Measurements from ENCODE around the gene ZNF594.
A peak's percentile ranks its signal among the peaks of the same experiment; 100 is the strongest.
"Not testable (repeated sequence)": the region's sequence is repeated elsewhere in the genome, so short reads cannot be mapped to it uniquely, and the experiment has no call there.

ZNF594 gene

GRCh38 chr17:5198472-5198871, 6.8 kb upstream of the ZNF594 start:
- Histone ChIP-seq H3K27ac (ENCODE audit: low read length) (no peak overlapping the region), H3K36me3 (ENCODE audit: control insufficient read depth in 1 of 2, insufficient read depth in 2 of 2, low read length in 2 of 2) (no peaks in the 10 kb centered on the region), H3K4me3 (ENCODE audit: low read depth in 1 of 2, low read length in 2 of 2) (no peak overlapping the region)

GRCh38 chr17:5194346-5194745, 2.7 kb upstream of the ZNF594 start:
- Histone ChIP-seq H3K36me3 (ENCODE audit: control insufficient read depth in 1 of 2, insufficient read depth in 2 of 2, low read length in 2 of 2) (peaks cover 0 to 6% of the 10 kb centered on the region in 2 donors), H3K9me3 (ENCODE audit: control insufficient read depth in 1 of 2, low read length in 2 of 2) (peaks cover 0 to 8% of the 10 kb centered on the region in 2 donors), H3K4me1 (ENCODE audit: control insufficient read depth in 1 of 2, insufficient read depth in 2 of 2, low read length in 2 of 2) (peaks cover 0 to 20% of the 10 kb centered on the region in 2 donors)

More at GRCh38 chr17:5198472-5198871, 6.8 kb upstream of the ZNF594 start:
- Histone ChIP-seq H3K4me1 (ENCODE audit: control insufficient read depth in 1 of 2, insufficient read depth in 2 of 2, low read length in 2 of 2) (no peaks in the 10 kb centered on the region), H3K9me3 (ENCODE audit: control insufficient read depth in 1 of 2, low read length in 2 of 2) (no peaks in the 10 kb centered on the region), H3K27me3 (ENCODE audit: low read depth, low read length) (no peaks in the 10 kb centered on the region)

DNA sequence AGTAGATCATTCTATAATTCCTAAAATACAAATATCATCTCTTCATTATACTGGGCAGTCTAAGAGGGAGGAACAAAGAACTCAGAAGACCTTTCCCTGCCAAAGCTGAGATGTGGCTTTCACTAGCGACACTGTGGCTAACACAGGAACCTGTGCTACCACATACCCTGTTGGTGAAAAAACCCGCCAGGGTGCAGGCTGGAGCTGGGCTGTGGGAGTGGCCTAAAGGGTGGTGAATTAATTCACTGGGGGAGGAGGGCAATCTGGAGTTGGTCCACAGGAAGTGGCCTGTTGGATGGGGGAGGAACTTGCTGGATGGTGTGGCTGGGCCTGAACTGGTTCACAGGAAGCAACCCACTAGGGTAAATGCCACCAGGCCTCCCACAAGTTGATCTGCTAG, 7.4 kb downstream of the ZNF594 start:
- H3K27me3 ChIP-seq (ENCODE audit: low read depth, low read length) = no peaks in the 10 kb centered on the region
- peaks cover 0 to 42% of the 10 kb centered on the region in 2 donors for H3K36me3 ChIP-seq (ENCODE audit: control insufficient read depth in 1 of 2, insufficient read depth in 2 of 2, low read length in 2 of 2)
- peak overlapping the region; percentile 5 to 48 for H3K4me3 ChIP-seq (ENCODE audit: low read depth in 1 of 2, low read length in 2 of 2)
- no peaks in the 10 kb centered on the region for H3K4me1 ChIP-seq (ENCODE audit: control insufficient read depth in 1 of 2, insufficient read depth in 2 of 2, low read length in 2 of 2)
- no peak overlapping the region for H3K27ac ChIP-seq (ENCODE audit: low read length)
- H3K9me3 ChIP-seq (ENCODE audit: control insufficient read depth in 1 of 2, low read length in 2 of 2) = peaks cover 58 to 77% of the 10 kb centered on the region in 2 donors

More at GRCh38 chr17:5194346-5194745, 2.7 kb upstream of the ZNF594 start:
- H3K27me3 ChIP-seq (ENCODE audit: low read depth, low read length) = no peaks in the 10 kb centered on the region
- H3K4me3 ChIP-seq (ENCODE audit: low read depth in 1 of 2, low read length in 2 of 2) = no peak overlapping the region
- no peak overlapping the region for H3K27ac ChIP-seq (ENCODE audit: low read length)

GRCh38 chr17:5183410-5183793, 8.3 kb downstream of the ZNF594 start:
- Histone ChIP-seq H3K27ac (ENCODE audit: low read length) (no peak overlapping the region), H3K27me3 (ENCODE audit: low read depth, low read length) (no peaks in the 10 kb centered on the region), H3K36me3 (ENCODE audit: control insufficient read depth in 1 of 2, insufficient read depth in 2 of 2, low read length in 2 of 2) (peaks cover 0 to 45% of the 10 kb centered on the region in 2 donors), H3K4me1 (ENCODE audit: control insufficient read depth in 1 of 2, insufficient read depth in 2 of 2, low read length in 2 of 2) (no peaks in the 10 kb centered on the region), H3K9me3 (ENCODE audit: control insufficient read depth in 1 of 2, low read length in 2 of 2) (peaks cover 61 to 86% of the 10 kb centered on the region in 2 donors), H3K4me3 (ENCODE audit: low read depth in 1 of 2, low read length in 2 of 2) (peak overlapping the region in 1 of 2 donors; percentile 48)

- peaks cover 0 to 43% of the 10 kb centered on the region in 2 donors for H3K36me3 ChIP-seq (ENCODE audit: control insufficient read depth in 1 of 2, insufficient read depth in 2 of 2, low read length in 2 of 2)
- H3K27ac ChIP-seq (ENCODE audit: low read length) = no peak overlapping the region
- H3K27me3 ChIP-seq (ENCODE audit: low read depth, low read length) = no peaks in the 10 kb centered on the region
- H3K9me3 ChIP-seq (ENCODE audit: control insufficient read depth in 1 of 2, low read length in 2 of 2) = peaks cover 55 to 87% of the 10 kb centered on the region in 2 donors
- H3K4me1 ChIP-seq (ENCODE audit: control insufficient read depth in 1 of 2, insufficient read depth in 2 of 2, low read length in 2 of 2) = no peaks in the 10 kb centered on the region
- H3K4me3 ChIP-seq (ENCODE audit: low read depth in 1 of 2, low read length in 2 of 2) = peak overlapping the region; percentile 26 to 48
Observed at GRCh38 chr17:5182597-5183409, 8.9 kb downstream of the ZNF594 start.

DNA sequence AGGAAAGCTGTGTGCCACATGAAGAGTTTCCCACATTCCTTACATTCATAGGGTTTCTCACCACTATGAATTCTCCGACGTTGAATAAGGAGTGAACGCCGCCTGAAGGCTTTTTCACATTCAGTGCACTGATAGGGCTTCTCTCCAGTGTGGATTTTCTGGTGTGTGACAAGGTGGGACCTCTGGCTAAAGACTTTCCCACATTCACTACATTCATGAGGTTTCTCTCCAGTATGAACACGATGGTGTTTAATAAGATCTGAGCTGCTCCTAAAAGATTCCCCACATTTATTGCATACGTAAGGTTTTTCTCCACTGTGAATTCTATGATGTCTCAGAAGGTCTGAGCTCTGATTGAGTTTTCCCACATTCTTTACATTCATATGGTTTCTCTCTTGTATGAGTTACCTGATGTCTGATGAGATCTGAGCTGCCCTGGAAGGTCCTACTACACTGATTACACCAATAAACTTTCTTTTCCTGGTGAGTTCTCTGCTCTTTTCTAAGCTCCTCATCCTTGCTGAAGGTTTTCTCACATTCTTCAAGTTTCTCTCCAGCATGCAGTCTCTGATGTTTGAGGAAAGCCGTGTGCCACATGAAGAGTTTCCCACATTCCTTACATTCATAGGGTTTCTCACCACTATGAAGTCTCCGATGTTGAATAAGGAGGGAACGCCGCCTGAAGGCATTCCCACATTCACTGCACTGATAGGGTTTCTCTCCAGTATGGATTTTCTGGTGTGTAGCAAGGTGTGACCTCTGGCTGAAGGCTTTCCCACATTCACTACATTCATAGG, 10.0 kb downstream of the ZNF594 start:
- H3K27ac ChIP-seq (ENCODE audit: low read length) = no peak overlapping the region
- no peaks in the 10 kb centered on the region for H3K4me1 ChIP-seq (ENCODE audit: control insufficient read depth in 1 of 2, insufficient read depth in 2 of 2, low read length in 2 of 2)
- H3K27me3 ChIP-seq (ENCODE audit: low read depth, low read length) = no peaks in the 10 kb centered on the region
- H3K4me3 ChIP-seq (ENCODE audit: low read depth in 1 of 2, low read length in 2 of 2) = peak overlapping the region; percentile 26 to 48
- H3K36me3 ChIP-seq (ENCODE audit: control insufficient read depth in 1 of 2, insufficient read depth in 2 of 2, low read length in 2 of 2) = peaks cover 0 to 37% of the 10 kb centered on the region in 2 donors
- H3K9me3 ChIP-seq (ENCODE audit: control insufficient read depth in 1 of 2, low read length in 2 of 2) = peaks cover 55 to 89% of the 10 kb centered on the region in 2 donors

DNA sequence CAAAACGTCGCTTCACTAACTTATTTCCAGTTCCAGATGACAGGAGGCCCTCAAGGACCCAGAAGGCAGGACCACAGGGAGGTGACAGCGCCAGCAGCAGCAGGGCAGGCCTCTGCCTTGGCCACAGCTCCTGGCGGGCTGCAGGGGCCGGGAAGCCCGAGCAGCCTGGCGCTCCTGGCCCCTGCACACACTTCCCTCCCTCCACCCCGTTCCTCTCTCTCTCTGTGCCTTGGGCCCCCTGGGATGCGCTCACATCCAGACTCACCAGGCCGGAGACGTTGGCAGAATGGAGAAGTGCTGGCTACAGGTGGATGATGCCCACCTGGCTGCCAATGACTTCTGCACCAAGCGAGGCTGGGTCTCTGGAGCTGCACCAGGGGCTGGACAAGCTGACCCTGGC, 12.7 kb downstream of the ZNF594 start:
- Histone ChIP-seq H3K4me1 (ENCODE audit: control insufficient read depth in 1 of 2, insufficient read depth in 2 of 2, low read length in 2 of 2) (no peaks in the 10 kb centered on the region), H3K36me3 (ENCODE audit: control insufficient read depth in 1 of 2, insufficient read depth in 2 of 2, low read length in 2 of 2) (peaks cover 0 to 41% of the 10 kb centered on the region in 2 donors), H3K27me3 (ENCODE audit: low read depth, low read length) (no peaks in the 10 kb centered on the region), H3K9me3 (ENCODE audit: control insufficient read depth in 1 of 2, low read length in 2 of 2) (peaks cover 46 to 79% of the 10 kb centered on the region in 2 donors), H3K27ac (ENCODE audit: low read length) (no peak overlapping the region), H3K4me3 (ENCODE audit: low read depth in 1 of 2, low read length in 2 of 2) (peak overlapping the region in 1 of 2 donors; percentile 48)

- peak overlapping the region in 1 of 2 donors; percentile 25 for H3K4me3 ChIP-seq (ENCODE audit: low read depth in 1 of 2, low read length in 2 of 2)
- not testable (repeated sequence) for H3K27ac ChIP-seq (ENCODE audit: low read length); H3K4me1 ChIP-seq (ENCODE audit: control insufficient read depth in 1 of 2, insufficient read depth in 2 of 2, low read length in 2 of 2); H3K27me3 ChIP-seq (ENCODE audit: low read depth, low read length)
- H3K9me3 ChIP-seq (ENCODE audit: control insufficient read depth in 1 of 2, low read length in 2 of 2) = peaks cover 10 to 49% of the 10 kb centered on the region in 2 donors
- peaks cover 0 to 29% of the 10 kb centered on the region in 2 donors for H3K36me3 ChIP-seq (ENCODE audit: control insufficient read depth in 1 of 2, insufficient read depth in 2 of 2, low read length in 2 of 2)
Observed at GRCh38 chr17:5175027-5175426, 16.6 kb downstream of the ZNF594 start.

- H3K9me3 ChIP-seq (ENCODE audit: control insufficient read depth in 1 of 2, low read length in 2 of 2); H3K4me1 ChIP-seq (ENCODE audit: control insufficient read depth in 1 of 2, insufficient read depth in 2 of 2, low read length in 2 of 2); H3K36me3 ChIP-seq (ENCODE audit: control insufficient read depth in 1 of 2, insufficient read depth in 2 of 2, low read length in 2 of 2); H3K27me3 ChIP-seq (ENCODE audit: low read depth, low read length); H3K27ac ChIP-seq (ENCODE audit: low read length); H3K4me3 ChIP-seq (ENCODE audit: low read depth in 1 of 2, low read length in 2 of 2): not testable (repeated sequence)
Observed at GRCh38 chr17:5165791-5166564, 25.7 kb downstream of the ZNF594 start.

GRCh38 chr17:5164436-5164835, 27.2 kb downstream of the ZNF594 start:
- no peak overlapping the region for H3K27ac ChIP-seq (ENCODE audit: low read length)
- no peaks in the 10 kb centered on the region for H3K9me3 ChIP-seq (ENCODE audit: control insufficient read depth in 1 of 2, low read length in 2 of 2)
- no peaks in the 10 kb centered on the region for H3K4me1 ChIP-seq (ENCODE audit: control insufficient read depth in 1 of 2, insufficient read depth in 2 of 2, low read length in 2 of 2)
- H3K36me3 ChIP-seq (ENCODE audit: control insufficient read depth in 1 of 2, insufficient read depth in 2 of 2, low read length in 2 of 2) = no peaks in the 10 kb centered on the region
- no peaks in the 10 kb centered on the region for H3K27me3 ChIP-seq (ENCODE audit: low read depth, low read length)
- H3K4me3 ChIP-seq (ENCODE audit: low read depth in 1 of 2, low read length in 2 of 2) = no peak overlapping the region

GRCh38 chr17:5161793-5162192, 29.9 kb downstream of the ZNF594 start:
- H3K27me3 ChIP-seq (ENCODE audit: low read depth, low read length); H3K9me3 ChIP-seq (ENCODE audit: control insufficient read depth in 1 of 2, low read length in 2 of 2); H3K27ac ChIP-seq (ENCODE audit: low read length); H3K4me1 ChIP-seq (ENCODE audit: control insufficient read depth in 1 of 2, insufficient read depth in 2 of 2, low read length in 2 of 2); H3K36me3 ChIP-seq (ENCODE audit: control insufficient read depth in 1 of 2, insufficient read depth in 2 of 2, low read length in 2 of 2); H3K4me3 ChIP-seq (ENCODE audit: low read depth in 1 of 2, low read length in 2 of 2): not testable (repeated sequence)

Data from muscle layer of duodenum (tissue), 2 donors.